ENCODE data around the gene CIDEB. TPM values are rescaled to one million over a fixed set of nuclear protein-coding genes. Genes with fewer than 3 reads are reported as not detected.

The CIDEB gene
- polyA plus RNA-seq, 3 donors = 36.4 to 126 (median 63.8) TPM

DNA sequence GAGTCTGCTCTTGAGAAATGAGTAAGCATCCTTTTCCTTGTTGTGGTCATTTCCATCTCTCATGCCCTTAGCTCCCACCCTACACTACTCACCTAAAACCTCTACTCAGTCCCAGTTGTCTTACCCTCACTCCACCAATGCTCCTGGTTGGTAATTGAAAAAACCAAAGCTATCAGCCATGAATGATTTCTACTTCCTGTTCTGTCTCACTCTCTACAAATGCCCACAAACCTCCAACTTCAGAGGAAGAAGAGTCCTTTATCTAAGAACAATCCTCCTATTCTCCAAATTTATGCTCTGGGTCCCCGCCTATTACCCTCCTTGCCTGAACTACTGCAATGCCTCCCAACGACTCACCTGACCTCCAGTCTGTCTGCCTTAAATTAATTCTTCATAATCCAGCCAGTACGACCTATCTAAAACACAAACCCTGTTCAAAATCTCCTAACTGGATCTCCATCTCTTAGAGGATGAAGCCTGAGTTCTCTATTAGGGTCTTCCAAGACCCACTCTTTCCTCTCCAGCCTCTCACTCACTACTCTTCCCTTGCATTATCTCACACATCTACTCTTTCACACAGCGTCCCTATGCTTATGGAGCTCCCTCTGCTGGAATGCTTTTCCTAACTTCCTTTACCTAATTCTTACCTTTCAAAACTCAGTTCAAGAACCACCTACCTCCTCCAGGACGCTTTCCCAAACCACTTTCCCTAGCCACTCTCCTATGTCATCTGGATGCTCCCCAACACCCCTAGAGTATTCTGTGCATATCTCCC is 10.4 kb downstream of the CIDEB start:
- Mint-ChIP-seq H3K27me3 (ENCODE audit: low read depth in 3 of 3) (peaks cover 0 to 1% (median 0%) of the 10 kb centered on the region in 3 donors), H3K4me1 (peaks cover 40% of the 10 kb centered on the region), H3K9me3 (peaks cover 0 to 2% (median 0%) of the 10 kb centered on the region in 7 donors), H3K4me3 (peak overlapping the region; percentile 24 to 36), H3K36me3 (peaks cover 44 to 47% of the 10 kb centered on the region in 2 donors), H3K27ac (peak overlapping the region; percentile 51 to 92 (median 81))
- H3K4me1 ChIP-seq (ENCODE audit: control insufficient read depth in 1 of 2, insufficient read depth in 2 of 2, low read length in 2 of 2) = peaks cover 34 to 46% of the 10 kb centered on the region in 2 donors
- H4K20me1 ChIP-seq (ENCODE audit: insufficient read depth, low read length) = no peaks in the 10 kb centered on the region
- TF ChIP-seq, protein P1, sequence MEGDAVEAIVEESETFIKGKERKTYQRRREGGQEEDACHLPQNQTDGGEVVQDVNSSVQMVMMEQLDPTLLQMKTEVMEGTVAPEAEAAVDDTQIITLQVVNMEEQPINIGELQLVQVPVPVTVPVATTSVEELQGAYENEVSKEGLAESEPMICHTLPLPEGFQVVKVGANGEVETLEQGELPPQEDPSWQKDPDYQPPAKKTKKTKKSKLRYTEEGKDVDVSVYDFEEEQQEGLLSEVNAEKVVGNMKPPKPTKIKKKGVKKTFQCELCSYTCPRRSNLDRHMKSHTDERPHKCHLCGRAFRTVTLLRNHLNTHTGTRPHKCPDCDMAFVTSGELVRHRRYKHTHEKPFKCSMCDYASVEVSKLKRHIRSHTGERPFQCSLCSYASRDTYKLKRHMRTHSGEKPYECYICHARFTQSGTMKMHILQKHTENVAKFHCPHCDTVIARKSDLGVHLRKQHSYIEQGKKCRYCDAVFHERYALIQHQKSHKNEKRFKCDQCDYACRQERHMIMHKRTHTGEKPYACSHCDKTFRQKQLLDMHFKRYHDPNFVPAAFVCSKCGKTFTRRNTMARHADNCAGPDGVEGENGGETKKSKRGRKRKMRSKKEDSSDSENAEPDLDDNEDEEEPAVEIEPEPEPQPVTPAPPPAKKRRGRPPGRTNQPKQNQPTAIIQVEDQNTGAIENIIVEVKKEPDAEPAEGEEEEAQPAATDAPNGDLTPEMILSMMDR (IDR thresholded peaks at IDR 0.05) = peak; percentile 48
- no peak overlapping the region for H3K4me3 ChIP-seq (replicated peaks in 1 of 3; ENCODE audit: low read depth in 2 of 3, low read length in 3 of 3)
- H2AFZ ChIP-seq (ENCODE audit: insufficient read depth, low read depth, low read length, poor library complexity, severe bottlenecking) = no peak overlapping the region
- H3K27me3 ChIP-seq (ENCODE audit: control insufficient read depth in 2 of 2, insufficient read depth in 2 of 2, low read length in 2 of 2) = no peaks in the 10 kb centered on the region
- H3K36me3 ChIP-seq (replicated peaks in 1 of 2; ENCODE audit: control insufficient read depth in 1 of 2, insufficient read depth in 2 of 2, low read length in 2 of 2) = peaks cover 28 to 49% of the 10 kb centered on the region in 2 donors
- H3K9ac ChIP-seq (ENCODE audit: insufficient read depth, low read length, poor library complexity, severe bottlenecking) = no peak overlapping the region
- H3K4me2 ChIP-seq (replicated peaks; ENCODE audit: extremely low read depth, low read length, poor library complexity, severe bottlenecking) = no peak overlapping the region
- intact Hi-C loops (cut with micrococcal nuclease) = loop anchor here (2.0 to 10.0 kb wide), 3 partner anchors 55 to 183 kb away; partner anchors contain the start of genes TINF2 (in 2 of the 2), DCAF11 (in 1 of the 2) and NRL (in 1 of the 2)
- no peak for DNase-seq
- H3K27ac ChIP-seq (ENCODE audit: low read depth in 1 of 2, low read length in 2 of 2) = peak overlapping the region in 1 of 2 donors; percentile 73
- H3K79me2 ChIP-seq (ENCODE audit: insufficient read depth, low read length) = peaks cover 38% of the 10 kb centered on the region
- WGBS (ENCODE audit: insufficient coverage) = 43% methylated on average over 5 of the region's 5 CpGs
- H3K9me3 ChIP-seq (replicated peaks in 1 of 2; ENCODE audit: control insufficient read depth in 1 of 2, insufficient read depth in 1 of 2, low read length in 2 of 2) = no peaks in the 10 kb centered on the region

DNA sequence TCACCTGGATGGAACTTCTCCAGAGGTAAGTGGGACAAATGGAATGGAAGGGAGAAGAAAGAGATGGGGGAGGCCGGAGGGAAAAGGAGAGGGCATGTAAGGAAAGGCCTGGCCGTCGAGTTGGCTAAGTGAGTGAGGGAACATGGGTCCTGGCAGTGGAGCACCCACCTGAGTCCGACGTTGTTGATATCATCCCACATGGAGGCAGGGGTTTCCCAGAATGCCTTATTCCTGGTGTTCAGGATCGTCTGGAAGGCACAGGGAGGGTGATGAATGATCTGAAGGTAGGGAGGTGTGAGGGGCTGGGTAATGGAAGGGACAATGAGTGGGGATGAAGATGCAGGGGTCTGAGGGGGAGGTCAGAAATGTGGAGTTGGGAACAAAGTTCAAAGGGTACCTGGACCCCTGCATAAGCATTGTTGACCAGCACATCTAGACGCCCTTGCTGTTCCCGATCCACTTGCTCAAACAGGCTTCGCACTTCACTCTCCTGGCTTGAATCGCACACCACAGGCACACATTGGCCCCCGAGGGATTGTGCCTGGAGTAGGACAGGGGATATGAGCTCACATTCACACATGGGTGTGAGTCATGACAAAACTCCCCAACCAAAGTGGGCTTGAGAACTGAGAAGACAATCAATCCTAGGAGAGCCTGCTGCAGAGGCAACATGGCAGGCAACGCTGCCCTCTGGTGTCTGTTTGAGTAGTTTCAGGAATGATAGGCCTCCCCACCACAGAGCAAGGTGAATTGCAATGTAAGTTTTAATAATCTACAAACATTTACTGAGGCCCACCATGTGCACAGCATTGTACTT is 11.2 kb downstream of the CIDEB start:
- Histone ChIP-seq H3K27me3 (ENCODE audit: control insufficient read depth in 2 of 2, insufficient read depth in 2 of 2, low read length in 2 of 2) (no peaks in the 10 kb centered on the region), H3K36me3 (replicated peaks in 1 of 2; ENCODE audit: control insufficient read depth in 1 of 2, insufficient read depth in 2 of 2, low read length in 2 of 2) (peaks cover 28 to 49% of the 10 kb centered on the region in 2 donors), H3K9me3 (replicated peaks in 1 of 2; ENCODE audit: control insufficient read depth in 1 of 2, insufficient read depth in 1 of 2, low read length in 2 of 2) (no peaks in the 10 kb centered on the region), H4K20me1 (ENCODE audit: insufficient read depth, low read length) (no peaks in the 10 kb centered on the region), H3K27ac (ENCODE audit: low read depth in 1 of 2, low read length in 2 of 2) (peak overlapping the region; percentile 24 to 73), H3K4me2 (replicated peaks; ENCODE audit: extremely low read depth, low read length, poor library complexity, severe bottlenecking) (no peak overlapping the region), H3K4me1 (ENCODE audit: control insufficient read depth in 1 of 2, insufficient read depth in 2 of 2, low read length in 2 of 2) (peaks cover 34 to 46% of the 10 kb centered on the region in 2 donors), H2AFZ (ENCODE audit: insufficient read depth, low read depth, low read length, poor library complexity, severe bottlenecking) (no peak overlapping the region), H3K79me2 (ENCODE audit: insufficient read depth, low read length) (peaks cover 30% of the 10 kb centered on the region), H3K4me3 (replicated peaks in 1 of 3; ENCODE audit: low read depth in 2 of 3, low read length in 3 of 3) (no peak overlapping the region), H3K9ac (ENCODE audit: insufficient read depth, low read length, poor library complexity, severe bottlenecking) (no peak overlapping the region)
- Mint-ChIP-seq H3K27me3 (ENCODE audit: low read depth in 3 of 3) (peaks cover 0 to 1% (median 0%) of the 10 kb centered on the region in 3 donors), H3K27ac (peak overlapping the region; percentile 18 to 92 (median 81)), H3K9me3 (peaks cover 0 to 2% (median 0%) of the 10 kb centered on the region in 7 donors), H3K36me3 (peaks cover 44 to 47% of the 10 kb centered on the region in 2 donors), H3K4me3 (no peak overlapping the region), H3K4me1 (peaks cover 40% of the 10 kb centered on the region)
- intact Hi-C loops (cut with micrococcal nuclease) = loop anchor here (2.0 to 10.0 kb wide), 3 partner anchors 54 to 182 kb away; partner anchors contain the start of genes TINF2 (in 2 of the 2), DCAF11 (in 1 of the 2) and NRL (in 1 of the 2)
- WGBS (ENCODE audit: insufficient coverage) = 90% methylated on average over 11 of the region's 12 CpGs
- DNase-seq = peak; percentile 85 to 97 (median 89)
- TF ChIP-seq, protein P1 (IDR thresholded peaks at IDR 0.05) = peak; percentile 84
